GM12874 (cell line): ENCODE results near the gene MTHFD1.

ENCODE experiments used
- CTCF ChIP-seq: IDR thresholded peaks from 2 replicates; pipeline ENCODE4 v1.5.1; 2011; ENCODE audit warnings: low read depth, mild to moderate bottlenecking, control low read depth, low read length, moderate library complexity; ENCODE audit not compliant: insufficient read depth

Gene MTHFD1

GRCh38 chr14:64463195-64463594 is 75.0 kb downstream of the MTHFD1 start:
- TF ChIP-seq CTCF: no peak

GRCh38 chr14:64463873-64464272 is 75.7 kb downstream of the MTHFD1 start:
- TF ChIP-seq CTCF: no peak

GRCh38 chr14:64464651-64465050 is 76.5 kb downstream of the MTHFD1 start:
- no peak for TF ChIP-seq CTCF

GRCh38 chr14:64465191-64465822 is 77.2 kb downstream of the MTHFD1 start, which contains the start of gene AKAP5:
Gene AKAP5, plus strand, starts transcription at chr14:64465499. Its CDS starts 2,896 bp downstream, at chr14:64468395.
- no peak for TF ChIP-seq CTCF

- no peak for TF ChIP-seq CTCF
Measured at GRCh38 chr14:64465831-64466554, 77.8 kb downstream of the MTHFD1 start.

- no peak for TF ChIP-seq CTCF
Measured at GRCh38 chr14:64467101-64467500, 78.9 kb downstream of the MTHFD1 start.

- no peak for TF ChIP-seq CTCF
Measured at GRCh38 chr14:64467566-64467965, 79.4 kb downstream of the MTHFD1 start.
